ENCODE measurements around the gene GCSH. TPM values are rescaled to one million over a fixed set of nuclear protein-coding genes. Genes with fewer than 3 reads are reported as not detected.

GCSH gene
- total RNA-seq (10 to 100 TPM in 3 of 5 donors, 1 to 10 TPM in 2; 4.9 to 29.0 (median 22.5) TPM), polyA plus RNA-seq (10 to 100 TPM; 22.6 to 36.4 (median 29.4) TPM)
- long read RNA-seq, donor 1, transcript GCSH-201 (5 exons, 1,597 nt), result major isoform, 6 of 6 reads
- long read RNA-seq, donor 1, partial matches to known transcripts, result 0 of 6 reads
- long read RNA-seq, donor 1, other reads (novel, unspliced or antisense), result 0 of 6 reads
- long read RNA-seq, donor 2, transcript GCSH-201 (5 exons, 1,597 nt), result major isoform, 7 of 9 reads
- long read RNA-seq, donor 2, partial matches to known transcripts, result 0 of 9 reads
- long read RNA-seq, donor 2, other reads (novel, unspliced or antisense), result 0 of 9 reads
- long read RNA-seq, donor 3, transcript GCSH-201 (5 exons, 1,597 nt), result major isoform, 7 of 8 reads
- long read RNA-seq, donor 3, partial matches to known transcripts, result 0 of 8 reads
- long read RNA-seq, donor 3, other reads (novel, unspliced or antisense), result 0 of 8 reads
- long read RNA-seq, donor 4, partial matches to known transcripts, result 0 of 2 reads
- long read RNA-seq, donor 4, other reads (novel, unspliced or antisense), result 0 of 2 reads
- long read RNA-seq, donor 5, transcript GCSH-201 (5 exons, 1,597 nt), result major isoform, 7 of 8 reads
- long read RNA-seq, donor 5, partial matches to known transcripts, result 0 of 8 reads
- long read RNA-seq, donor 5, other reads (novel, unspliced or antisense), result 0 of 8 reads
- long read RNA-seq, donor 6, transcript GCSH-201 (5 exons, 1,597 nt), result major isoform, 27 of 31 reads
- long read RNA-seq, donor 6, partial matches to known transcripts, result 0 of 31 reads
- long read RNA-seq, donor 6, other reads (novel, unspliced or antisense), result 0 of 31 reads
- long read RNA-seq, donor 7, transcript GCSH-201 (5 exons, 1,597 nt), result major isoform, 12 of 12 reads
- long read RNA-seq, donor 7, partial matches to known transcripts, result 0 of 12 reads
- long read RNA-seq, donor 7, other reads (novel, unspliced or antisense), result 0 of 12 reads
- long read RNA-seq, donor 8, transcript GCSH-201 (5 exons, 1,597 nt), result major isoform, 12 of 14 reads
- long read RNA-seq, donor 8, partial matches to known transcripts, result 0 of 14 reads
- long read RNA-seq, donor 8, other reads (novel, unspliced or antisense), result 0 of 14 reads
- long read RNA-seq, donor 9, transcript GCSH-201 (5 exons, 1,597 nt), result major isoform, 11 of 13 reads
- long read RNA-seq, donor 9, partial matches to known transcripts, result 0 of 13 reads
- long read RNA-seq, donor 9, other reads (novel, unspliced or antisense), result 0 of 13 reads
- long read RNA-seq, donor 10, partial matches to known transcripts, result 0 of 4 reads
- long read RNA-seq, donor 10, other reads (novel, unspliced or antisense), result 0 of 4 reads

DNA sequence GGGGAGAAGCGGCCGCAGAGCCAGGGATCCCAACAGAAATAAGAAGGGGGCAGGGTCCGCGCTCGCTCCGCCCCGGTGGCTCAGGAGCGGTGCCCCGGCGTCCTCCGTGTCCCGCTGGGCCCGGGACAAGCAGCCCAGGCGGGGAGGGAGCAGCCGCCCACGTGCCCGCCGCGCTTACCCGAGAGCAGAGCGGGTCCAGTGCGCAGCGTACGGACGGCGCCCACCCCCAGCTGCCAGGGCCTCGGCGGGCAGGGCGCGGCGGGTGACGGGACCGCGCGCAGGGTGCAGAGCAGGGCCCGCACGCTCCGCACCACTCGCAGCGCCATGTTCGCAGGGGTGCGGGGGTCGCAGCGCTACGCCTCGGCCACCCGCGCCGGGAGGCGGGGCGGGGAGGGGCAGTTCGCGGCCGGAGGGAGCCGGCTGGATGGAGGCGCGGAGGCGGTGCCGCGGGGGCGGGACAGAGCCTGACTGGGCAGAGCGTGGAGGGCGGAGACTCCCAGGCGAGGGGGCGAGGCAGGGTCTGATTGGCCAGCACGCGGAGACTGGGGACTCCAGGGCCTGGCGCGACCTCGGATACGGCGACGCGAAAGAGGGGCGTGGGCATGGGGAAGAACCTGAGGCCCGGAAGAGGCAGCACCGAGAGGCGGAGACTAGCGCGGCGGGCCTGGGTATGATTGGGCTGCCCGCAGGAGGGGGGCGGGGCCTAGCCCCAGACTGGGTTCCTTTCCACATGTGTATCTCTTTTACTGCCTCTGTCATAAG is at the start of gene GCSH:
Gene GCSH, minus strand, starts transcription at position 443 of the 762 bp plus-strand sequence. Its CDS starts 117 bp downstream, at position 326.
- Histone ChIP-seq H3K4me1 (peaks cover 5 to 14% (median 9%) of the 10 kb centered on the region in 4 donors), H3K36me3 (no peaks in the 10 kb centered on the region), H3K27me3 (no peaks in the 10 kb centered on the region), H3K9me3 (no peaks in the 10 kb centered on the region), H3K27ac (peak within 1 kb of the TSS; percentile 63 to 87 (median 82)), H3K4me3 (peak within 1 kb of the TSS; percentile 61 to 86 (median 66))
- TF ChIP-seq POLR2AphosphoS5 (IDR thresholded peaks at IDR 0.05), result peak; percentile 3 to 81 (median 39)
- no peak for TF ChIP-seq EP300 (IDR thresholded peaks at IDR 0.05)
- intact Hi-C loops (cut with DNase I; ENCODE audit: low total_unique reads), result no loop called here
- peak; percentile 99 to 100 for DNase-seq
- WGBS, 5 donors, result 0 to 5% (median 2%) methylated on average over 2 to 75 of the region's 83 CpGs

DNA sequence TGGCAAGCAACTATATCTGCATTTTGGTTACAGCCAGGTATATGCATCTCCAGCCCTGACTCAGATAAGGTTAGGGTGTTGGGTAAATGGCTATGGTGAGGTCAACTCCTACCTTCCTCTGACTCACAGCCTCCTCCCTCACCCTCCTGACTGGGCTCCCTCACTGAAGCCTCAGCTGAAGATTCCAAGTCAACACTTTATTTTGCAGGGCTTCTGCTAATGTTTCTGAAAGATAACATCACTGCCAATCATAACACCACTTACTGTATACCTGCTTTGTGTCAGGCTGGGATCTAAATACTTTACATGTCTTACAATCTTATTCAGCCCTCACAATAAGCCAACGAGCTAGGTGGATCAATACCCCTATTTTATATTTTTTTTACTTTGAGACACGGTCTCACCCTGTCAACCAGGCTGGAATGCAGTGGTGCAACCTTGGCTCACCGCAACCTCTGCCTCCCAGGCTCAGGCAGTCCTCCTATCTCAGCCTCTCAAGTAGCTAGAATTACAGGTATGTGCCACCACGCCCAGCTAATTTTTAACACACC is 47.8 kb upstream of the GCSH start:
- TF ChIP-seq POLR2A (IDR thresholded peaks at IDR 0.05), result no peak
- TF ChIP-seq EP300 (IDR thresholded peaks at IDR 0.05), result no peak
- TF ChIP-seq, protein P1, sequence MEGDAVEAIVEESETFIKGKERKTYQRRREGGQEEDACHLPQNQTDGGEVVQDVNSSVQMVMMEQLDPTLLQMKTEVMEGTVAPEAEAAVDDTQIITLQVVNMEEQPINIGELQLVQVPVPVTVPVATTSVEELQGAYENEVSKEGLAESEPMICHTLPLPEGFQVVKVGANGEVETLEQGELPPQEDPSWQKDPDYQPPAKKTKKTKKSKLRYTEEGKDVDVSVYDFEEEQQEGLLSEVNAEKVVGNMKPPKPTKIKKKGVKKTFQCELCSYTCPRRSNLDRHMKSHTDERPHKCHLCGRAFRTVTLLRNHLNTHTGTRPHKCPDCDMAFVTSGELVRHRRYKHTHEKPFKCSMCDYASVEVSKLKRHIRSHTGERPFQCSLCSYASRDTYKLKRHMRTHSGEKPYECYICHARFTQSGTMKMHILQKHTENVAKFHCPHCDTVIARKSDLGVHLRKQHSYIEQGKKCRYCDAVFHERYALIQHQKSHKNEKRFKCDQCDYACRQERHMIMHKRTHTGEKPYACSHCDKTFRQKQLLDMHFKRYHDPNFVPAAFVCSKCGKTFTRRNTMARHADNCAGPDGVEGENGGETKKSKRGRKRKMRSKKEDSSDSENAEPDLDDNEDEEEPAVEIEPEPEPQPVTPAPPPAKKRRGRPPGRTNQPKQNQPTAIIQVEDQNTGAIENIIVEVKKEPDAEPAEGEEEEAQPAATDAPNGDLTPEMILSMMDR (IDR thresholded peaks at IDR 0.05), result no peak
- no peak for TF ChIP-seq POLR2AphosphoS5 (IDR thresholded peaks at IDR 0.05)
- no peaks in the 10 kb centered on the region for H3K9me3 ChIP-seq
- no peak for DNase-seq
- intact Hi-C loops (cut with DNase I; ENCODE audit: low total_unique reads), result no loop called here
- no peak overlapping the region for H3K4me3 ChIP-seq
- H3K36me3 ChIP-seq, result no peaks in the 10 kb centered on the region
- H3K27me3 ChIP-seq, result peaks cover 0 to 18% (median 0%) of the 10 kb centered on the region in 3 donors
- 48 to 70% (median 60%) methylated on average over 4 of the region's 4 CpGs for WGBS, 5 donors
- no peak overlapping the region for H3K27ac ChIP-seq
- no peaks in the 10 kb centered on the region for H3K4me1 ChIP-seq

- H3K4me1 ChIP-seq, result no peaks in the 10 kb centered on the region
- H3K27me3 ChIP-seq, result peaks cover 0 to 18% (median 0%) of the 10 kb centered on the region in 3 donors
- no peak for DNase-seq
- no peaks in the 10 kb centered on the region for H3K36me3 ChIP-seq
- no peak overlapping the region for H3K27ac ChIP-seq
- TF ChIP-seq POLR2A (IDR thresholded peaks at IDR 0.05) (no peak), POLR2AphosphoS5 (IDR thresholded peaks at IDR 0.05) (no peak), EP300 (IDR thresholded peaks at IDR 0.05) (no peak)
- TF ChIP-seq, protein P1 (IDR thresholded peaks at IDR 0.05), result no peak
- no peaks in the 10 kb centered on the region for H3K9me3 ChIP-seq
- WGBS, 5 donors, result 80 to 84% (median 83%) methylated on average over 12 of the region's 12 CpGs
- H3K4me3 ChIP-seq, result no peak overlapping the region
- intact Hi-C loops (cut with DNase I; ENCODE audit: low total_unique reads), result no loop called here
Observed at GRCh38 chr16:81142864-81143263, 46.7 kb upstream of the GCSH start.

Measured in stomach (tissue), 19 donors.